Fibroblast of lung (primary cell): ENCODE results near the gene NHLH2.

Source experiments
- EZH2 ChIP-seq: IDR thresholded peaks from 2 replicates; pipeline ENCODE4 v1.5.1; 2012; ENCODE audit warnings: low read length, control low read depth, mild to moderate bottlenecking; ENCODE audit errors: missing control alignments
- TF ChIP-seq, protein P1 (sequence below), 2 donors: IDR thresholded peaks in 1 of 2; conservative IDR thresholded peaks in 1 of 2; 1 replicate in 1 of 2; 2 replicates in 1 of 2; pipeline ENCODE4 v1.5.1; 2011 to 2012; ENCODE audit warnings: low read length in 2 of 2, control low read depth in 1 of 2, inconsistent platforms in 1 of 2, low read depth in 1 of 2, mild to moderate bottlenecking in 1 of 2

DNA sequence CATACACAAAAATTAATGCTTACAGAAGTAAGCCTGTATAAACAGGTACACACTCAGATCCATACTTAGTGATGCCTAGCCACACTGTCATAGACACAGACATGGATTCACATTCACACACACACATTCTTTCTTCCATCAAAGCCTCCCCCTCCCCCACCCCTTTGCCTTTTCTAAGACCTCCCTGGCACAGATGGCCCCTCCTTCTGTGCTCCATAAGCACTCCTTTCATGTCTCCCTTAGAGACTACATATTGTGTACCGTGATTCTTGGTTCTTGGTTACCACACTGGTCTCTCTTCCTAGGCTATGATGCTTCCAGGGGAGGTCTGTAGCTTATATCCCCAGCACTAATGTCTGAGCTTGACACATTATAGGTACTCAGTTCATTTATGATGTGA, 2.0 kb upstream of the NHLH2 start:
- TF ChIP-seq, protein P1, sequence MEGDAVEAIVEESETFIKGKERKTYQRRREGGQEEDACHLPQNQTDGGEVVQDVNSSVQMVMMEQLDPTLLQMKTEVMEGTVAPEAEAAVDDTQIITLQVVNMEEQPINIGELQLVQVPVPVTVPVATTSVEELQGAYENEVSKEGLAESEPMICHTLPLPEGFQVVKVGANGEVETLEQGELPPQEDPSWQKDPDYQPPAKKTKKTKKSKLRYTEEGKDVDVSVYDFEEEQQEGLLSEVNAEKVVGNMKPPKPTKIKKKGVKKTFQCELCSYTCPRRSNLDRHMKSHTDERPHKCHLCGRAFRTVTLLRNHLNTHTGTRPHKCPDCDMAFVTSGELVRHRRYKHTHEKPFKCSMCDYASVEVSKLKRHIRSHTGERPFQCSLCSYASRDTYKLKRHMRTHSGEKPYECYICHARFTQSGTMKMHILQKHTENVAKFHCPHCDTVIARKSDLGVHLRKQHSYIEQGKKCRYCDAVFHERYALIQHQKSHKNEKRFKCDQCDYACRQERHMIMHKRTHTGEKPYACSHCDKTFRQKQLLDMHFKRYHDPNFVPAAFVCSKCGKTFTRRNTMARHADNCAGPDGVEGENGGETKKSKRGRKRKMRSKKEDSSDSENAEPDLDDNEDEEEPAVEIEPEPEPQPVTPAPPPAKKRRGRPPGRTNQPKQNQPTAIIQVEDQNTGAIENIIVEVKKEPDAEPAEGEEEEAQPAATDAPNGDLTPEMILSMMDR (conservative IDR thresholded peaks at IDR 0.05 in 1 of 2, IDR thresholded peaks at IDR 0.05 in 1 of 2; ENCODE audit: low read depth in 1 of 2, low read length in 2 of 2) = no peak
- TF ChIP-seq EZH2 = no peak
